GM21619 (cell line): ENCODE measurements around the gene FAM72A.
A peak's percentile ranks its signal among the peaks of the same experiment; 100 is the strongest.
"Not testable (repeated sequence)": the region's sequence is repeated elsewhere in the genome, so short reads cannot be mapped to it uniquely, and the experiment has no call there.

Source experiments
- ATAC-seq: cut with Tn5 transposase; IDR thresholded peaks from one replicate; pipeline ENCODE4 v1.9.1; 2021; ENCODE audit not compliant: unreplicated experiment

FAM72A gene

DNA sequence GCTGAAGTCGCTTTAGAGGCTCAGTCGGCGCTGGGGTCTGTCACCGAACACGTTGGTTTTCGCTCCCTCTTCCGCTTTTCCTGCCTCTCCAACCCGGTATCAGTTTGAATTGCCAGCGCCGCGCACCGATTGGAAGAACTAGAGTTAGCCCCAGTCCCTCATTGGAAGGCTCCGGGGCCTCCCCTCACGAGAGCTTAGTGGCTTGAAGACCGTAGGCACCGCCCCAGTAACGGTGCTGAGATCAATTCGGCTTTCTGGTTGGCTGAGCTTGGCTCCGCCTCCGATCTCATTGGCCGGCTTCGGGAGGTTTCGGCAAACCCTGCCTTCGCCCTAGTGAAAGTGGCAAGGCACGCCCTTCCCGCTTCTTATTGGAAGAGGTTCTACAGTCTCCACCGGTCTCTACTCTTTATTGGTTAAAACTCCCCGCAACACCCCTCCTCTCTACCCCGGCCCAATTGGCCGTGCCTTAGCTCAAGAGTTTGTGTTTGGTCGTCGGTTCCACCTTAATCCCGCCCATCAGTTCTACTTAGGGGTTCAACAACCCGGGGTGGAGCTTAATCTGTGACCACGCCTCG is at the start of gene FAM72A:
TSS of gene FAM72A (minus strand) at position 51 of the 575 bp plus-strand sequence. CDS start 814 bp downstream, outside the sequence.
- peak; percentile 84 for ATAC-seq

DNA sequence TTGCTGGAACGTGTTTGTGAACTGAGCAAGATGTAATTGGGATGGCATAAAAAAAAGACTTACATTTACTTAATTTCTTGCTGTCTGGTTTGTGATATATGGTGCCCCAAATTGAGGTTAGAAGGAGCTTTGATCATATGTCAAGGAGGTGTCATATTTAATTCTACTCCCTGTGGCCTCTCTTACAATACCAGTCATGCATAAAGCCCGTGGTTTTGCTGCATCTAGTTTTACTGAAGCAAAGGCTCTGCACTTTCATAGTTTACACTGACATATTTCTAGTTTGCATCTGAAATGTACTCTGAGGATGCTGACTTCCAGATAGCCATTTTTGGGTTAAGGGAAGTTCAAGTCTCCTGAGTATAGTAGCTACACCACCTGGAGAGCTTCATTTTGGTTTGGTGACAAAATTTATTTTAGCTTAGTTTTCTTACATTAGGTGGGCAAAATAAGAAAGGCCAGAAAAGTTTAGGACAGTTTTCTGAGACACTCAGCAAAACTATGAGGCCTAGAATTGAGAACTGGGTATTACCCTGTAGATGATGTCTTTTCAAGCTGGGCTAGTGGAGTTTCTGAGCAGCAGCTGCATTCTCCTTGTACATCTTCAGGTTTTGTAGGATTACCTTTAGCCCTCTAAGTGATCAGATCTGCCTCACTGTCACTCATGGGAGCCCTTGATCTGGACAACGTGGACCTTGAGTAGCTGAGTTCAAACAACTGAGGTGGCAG is 48.5 kb upstream of the FAM72A start:
- not testable (repeated sequence) for ATAC-seq

DNA sequence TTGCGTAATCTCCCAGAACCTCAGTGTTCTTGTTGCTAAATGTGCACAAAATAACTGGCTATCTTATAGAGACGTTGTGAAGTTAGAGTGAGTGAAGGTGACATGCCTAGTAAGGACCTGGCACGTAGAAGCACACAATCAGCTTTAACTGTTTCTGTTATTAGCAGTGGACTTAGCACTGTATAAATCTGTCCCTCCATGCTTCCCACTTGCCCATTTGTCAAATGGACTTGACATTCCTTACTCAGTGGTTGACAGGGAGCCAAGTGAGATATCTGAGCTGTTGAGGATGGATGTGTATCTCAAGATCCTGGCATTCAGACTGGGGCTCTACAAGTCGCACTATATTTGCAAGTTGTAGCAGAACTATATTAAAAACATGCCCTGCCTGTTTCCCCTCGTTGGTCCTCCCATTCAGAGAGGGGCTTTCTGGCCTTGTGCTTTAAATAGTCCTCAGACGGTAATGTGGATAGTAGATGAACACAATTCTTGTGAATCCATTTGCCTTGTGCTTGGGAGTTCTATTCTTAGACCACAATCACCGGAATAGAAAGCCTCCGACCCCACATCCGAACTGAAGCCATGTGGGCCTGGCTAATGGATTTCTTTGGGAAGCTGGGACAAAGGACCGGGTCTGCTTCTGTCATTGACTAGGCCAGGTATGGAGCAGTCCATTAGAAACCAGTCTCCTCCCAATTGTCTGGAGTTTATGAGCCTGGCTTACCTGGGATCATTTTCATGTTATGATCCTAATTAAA is 43.7 kb upstream of the FAM72A start:
- ATAC-seq = not testable (repeated sequence)

DNA sequence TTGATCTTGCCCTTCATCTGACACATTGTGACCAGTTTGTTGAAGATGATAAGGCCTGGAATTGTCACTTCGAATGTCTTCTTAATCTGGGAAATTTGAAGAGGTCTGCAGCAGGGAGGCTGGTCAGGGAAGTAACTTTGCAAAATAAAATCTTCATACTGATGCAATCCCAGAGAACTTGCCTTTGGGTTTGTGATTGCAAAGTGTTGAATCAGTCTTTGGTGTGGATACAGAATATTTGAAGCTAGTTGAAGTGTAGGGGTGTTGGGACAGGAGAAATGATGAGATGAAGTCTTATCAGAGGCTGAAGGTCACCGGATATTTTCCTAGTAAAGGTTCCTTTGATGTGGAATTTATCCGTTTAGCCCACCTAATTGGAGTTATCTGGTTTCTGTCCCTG is 42.8 kb upstream of the FAM72A start:
- not testable (repeated sequence) for ATAC-seq

DNA sequence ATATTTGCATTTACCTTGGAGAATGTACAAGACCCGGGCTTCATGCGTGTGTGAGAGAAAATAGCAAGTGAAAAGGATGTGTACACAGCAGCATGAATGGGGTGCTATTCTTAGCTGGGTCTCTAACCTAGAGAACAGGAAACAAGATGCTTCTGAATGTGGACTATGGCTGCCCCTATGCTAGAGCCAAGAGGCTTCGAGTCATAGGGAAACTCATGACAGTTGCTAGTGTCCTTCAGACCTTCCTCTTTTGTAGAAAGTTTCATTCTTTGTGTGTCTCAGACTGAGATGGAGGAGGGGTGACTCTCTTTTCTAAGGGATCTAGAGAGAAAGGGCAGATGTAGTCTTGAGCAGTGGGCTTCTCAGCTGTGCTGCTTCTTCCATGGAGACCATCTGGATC is 40.7 kb upstream of the FAM72A start:
- ATAC-seq = peak; percentile 99

DNA sequence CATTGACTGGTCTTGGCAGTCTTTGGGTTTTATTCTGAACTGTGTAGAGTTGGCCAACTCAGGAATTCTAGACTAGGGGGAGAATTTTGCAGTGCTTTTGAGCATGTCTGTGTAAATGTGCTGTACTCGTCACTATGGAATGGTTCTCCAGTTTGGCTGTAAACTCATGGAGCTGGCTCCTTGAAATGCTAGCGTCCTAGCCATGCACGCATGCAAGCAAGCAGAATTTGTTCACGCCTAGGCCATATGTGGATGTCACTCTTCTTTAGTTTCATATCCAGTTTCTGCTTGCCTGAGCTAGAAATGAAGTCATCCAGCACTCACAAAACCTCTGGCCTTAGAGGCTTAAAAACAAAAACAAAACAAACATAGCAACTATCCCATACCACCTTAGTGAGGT is 37.6 kb upstream of the FAM72A start:
- ATAC-seq = not testable (repeated sequence)

DNA sequence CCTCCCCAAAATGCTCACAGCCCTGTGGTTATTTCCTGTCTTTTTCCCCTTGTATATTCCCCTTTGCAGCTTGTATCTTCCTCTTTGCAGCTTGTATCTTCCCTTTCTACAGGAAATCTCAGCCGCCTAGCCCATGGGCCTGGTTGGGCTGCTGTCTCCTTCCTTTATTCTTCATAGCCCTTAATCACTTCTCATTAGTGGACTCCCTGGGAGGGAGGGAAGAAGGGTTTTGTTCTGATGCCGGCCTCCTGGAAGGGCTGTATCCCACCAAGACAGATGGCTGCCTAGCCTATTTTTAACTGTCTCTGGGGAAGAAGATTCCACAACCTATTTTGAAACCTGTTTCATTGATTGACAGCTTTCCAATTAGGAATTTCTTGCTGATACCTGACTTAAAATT is 32.6 kb upstream of the FAM72A start:
- not testable (repeated sequence) for ATAC-seq

DNA sequence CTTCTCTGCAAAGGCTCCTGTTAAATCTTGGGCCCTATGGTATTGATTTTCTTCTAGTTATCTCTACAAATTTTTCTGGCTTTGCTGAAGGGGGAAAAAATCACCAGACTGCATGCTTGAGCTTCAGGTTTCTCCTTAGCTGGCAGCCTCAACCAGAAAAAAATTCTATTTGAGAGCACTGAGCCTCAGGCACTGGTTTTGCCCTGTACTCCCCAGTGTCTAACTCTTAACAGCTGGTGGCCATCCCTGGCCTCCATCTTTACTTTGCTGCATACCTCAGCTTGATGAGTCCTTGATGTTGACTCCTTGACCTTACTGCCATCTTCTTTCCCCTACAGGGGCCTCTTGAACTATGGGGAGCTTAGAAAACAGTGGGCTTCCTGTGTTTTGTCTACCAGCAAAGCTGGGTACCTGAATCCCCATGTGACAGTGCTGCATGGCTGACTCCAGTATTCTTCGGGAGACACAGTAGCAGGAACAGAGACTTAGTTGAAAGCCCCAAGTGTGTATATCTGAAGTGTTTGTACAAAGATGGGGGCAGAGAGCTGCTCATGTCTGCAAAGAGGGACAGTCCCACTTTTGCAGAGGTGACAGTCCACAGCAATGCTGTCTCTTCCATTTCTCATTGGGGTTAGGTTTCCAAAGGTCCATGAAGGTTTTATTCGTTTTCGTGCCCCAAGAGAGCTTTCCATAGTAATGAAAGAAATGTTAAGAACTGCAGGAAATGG is 31.7 kb upstream of the FAM72A start:
- ATAC-seq = not testable (repeated sequence)

DNA sequence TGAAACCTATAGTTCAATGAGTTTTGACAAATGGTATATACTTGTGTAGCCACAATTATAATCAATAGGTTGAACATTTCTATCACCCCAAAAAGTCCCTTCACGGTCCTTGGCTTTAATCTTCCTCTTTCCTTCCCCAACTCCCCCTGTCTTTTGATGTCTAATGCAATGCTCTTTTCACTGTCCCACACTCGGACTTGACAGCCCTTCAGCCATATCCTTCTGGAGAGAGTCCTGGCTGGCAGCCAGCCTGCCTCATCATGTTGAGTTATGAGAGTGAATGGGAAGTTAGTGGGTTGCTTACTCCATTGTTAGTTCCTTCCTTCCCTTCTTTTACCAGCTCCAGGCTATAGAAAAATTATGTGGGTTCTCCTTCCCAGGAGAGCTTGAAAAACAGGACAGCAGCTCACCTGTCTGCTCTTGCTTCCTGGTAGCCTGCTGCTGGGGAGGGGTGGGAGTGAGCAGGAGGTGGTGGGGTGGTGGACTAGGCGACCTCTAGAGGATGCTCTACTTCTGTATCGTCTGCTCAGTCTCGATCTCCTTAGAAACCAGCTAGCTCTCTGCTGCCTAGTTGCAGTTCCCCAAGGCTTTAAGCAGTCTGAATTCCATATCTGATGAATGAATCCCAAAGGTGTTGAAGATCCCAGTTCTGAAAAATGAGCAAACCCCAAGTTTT is 30.5 kb upstream of the FAM72A start:
- not testable (repeated sequence) for ATAC-seq

DNA sequence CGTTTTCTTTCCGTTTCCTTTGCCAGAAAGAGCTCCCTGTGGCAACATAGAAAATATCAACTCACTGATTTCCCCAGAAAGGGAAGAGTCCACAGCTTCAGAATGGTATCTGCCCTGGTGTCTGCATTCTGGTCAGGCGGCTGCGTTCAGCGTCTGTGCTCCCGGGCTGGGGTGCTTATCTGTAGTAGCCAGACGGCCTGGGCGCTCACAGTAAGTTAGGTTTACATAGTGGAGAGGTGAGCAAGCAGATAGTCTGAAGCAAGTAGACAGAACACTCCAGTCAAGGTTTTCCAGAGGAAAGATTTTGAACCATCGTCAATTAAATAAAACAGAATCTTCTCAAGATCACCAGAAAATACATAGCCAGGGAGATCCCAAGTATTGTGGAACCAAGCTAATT is 29.4 kb upstream of the FAM72A start:
- not testable (repeated sequence) for ATAC-seq

DNA sequence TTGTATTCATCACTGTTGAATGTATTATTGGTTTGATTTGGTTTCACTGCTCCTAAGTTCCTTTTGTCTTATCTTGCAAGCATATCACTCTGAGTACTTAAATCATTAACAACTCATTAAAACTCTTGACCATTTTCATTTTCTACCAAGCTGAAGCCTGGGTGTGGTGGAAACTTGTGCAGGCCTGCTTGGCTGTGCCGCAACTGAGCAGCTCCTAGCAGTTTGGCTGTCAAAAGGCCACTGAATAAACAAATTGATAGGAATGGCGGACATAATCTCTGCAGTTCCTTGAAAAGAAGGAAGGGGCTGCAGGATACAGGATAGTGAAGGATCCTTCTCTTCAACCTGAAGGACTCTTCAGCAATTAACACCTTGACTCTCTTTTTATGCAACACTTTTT is 26.6 kb upstream of the FAM72A start:
- not testable (repeated sequence) for ATAC-seq

DNA sequence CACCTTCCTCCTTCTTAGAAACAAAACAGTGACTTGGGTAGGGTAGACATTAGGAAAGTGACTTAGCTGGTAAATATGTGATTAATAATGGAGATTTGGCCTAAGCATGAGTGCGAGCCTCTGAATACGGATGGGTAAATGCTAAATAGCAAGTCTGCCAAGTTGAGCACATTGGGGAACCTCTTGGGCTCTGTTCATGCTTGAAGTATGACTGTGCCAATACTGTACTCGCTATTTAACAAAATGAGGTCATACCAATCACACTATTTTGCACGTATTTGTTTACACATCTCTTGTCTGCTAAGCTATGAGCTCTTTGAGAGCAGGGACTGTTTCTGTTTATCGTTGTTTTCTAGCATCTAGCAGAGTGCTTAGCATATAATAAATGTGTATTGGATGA is 24.2 kb upstream of the FAM72A start:
- ATAC-seq = not testable (repeated sequence)

DNA sequence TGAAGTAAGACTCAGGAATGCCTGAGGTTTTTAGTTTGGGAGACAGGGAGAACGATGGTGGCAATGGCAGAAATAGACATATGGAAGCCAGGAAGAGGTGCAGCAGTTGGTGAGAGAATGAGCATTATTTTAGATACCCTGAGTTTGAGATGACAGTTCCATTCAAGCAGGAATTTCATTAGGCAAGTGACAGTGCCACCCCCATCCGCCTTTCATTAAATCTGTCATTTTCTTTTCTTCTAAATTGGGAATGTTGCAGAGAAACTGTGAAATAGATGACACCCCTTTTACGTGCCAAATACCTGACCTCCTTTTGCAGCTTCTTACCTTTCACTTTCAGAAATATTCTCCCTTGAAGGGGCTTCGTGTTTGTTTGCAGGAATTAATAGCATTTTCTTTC is 22.7 kb upstream of the FAM72A start:
- ATAC-seq = not testable (repeated sequence)

DNA sequence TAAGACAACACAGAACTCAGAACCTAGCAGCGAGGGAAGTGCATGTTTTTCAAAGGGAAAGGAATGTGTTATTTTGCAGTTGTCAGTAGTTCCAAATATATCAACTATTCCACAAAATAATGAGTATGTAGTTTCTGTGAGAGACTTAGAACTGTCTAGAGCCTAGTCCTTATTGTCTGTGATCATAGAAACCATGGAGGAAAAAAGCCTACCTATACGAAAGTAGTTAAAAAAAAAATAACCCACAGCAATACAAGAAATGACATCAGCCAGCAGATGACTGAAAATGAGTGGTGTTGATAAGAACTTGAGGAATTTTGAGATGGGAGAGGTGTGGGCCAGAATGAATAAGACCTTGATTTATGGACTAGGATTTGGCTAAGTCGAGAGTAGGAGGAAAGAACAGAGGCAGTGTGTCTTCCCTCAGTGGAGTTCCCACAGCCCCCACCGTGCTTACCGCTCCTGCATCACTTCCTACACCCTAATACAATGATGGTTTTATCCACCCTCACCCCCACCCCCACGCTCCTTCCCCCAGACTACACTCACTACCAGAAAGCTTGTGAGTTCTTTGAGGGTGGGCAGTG is 21.6 kb upstream of the FAM72A start:
- not testable (repeated sequence) for ATAC-seq

DNA sequence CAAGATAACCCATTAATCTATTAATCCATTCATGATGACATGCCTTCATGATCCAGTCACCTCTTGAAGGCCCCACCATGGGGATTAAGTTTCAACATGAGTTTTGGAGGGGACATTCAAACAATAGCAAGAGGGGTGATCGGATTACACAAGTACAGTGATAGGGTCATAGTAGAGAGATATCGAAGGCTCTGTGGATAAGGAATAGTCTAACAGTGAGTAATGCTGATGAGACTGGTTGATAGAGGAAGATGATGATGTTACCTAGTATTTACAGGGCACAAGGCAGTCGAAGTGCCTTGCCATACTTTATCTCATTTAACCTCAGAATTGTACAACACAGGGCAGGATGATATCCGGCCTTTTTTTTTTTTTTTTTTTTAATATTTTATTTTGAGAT is 18.9 kb upstream of the FAM72A start:
- ATAC-seq = not testable (repeated sequence)

DNA sequence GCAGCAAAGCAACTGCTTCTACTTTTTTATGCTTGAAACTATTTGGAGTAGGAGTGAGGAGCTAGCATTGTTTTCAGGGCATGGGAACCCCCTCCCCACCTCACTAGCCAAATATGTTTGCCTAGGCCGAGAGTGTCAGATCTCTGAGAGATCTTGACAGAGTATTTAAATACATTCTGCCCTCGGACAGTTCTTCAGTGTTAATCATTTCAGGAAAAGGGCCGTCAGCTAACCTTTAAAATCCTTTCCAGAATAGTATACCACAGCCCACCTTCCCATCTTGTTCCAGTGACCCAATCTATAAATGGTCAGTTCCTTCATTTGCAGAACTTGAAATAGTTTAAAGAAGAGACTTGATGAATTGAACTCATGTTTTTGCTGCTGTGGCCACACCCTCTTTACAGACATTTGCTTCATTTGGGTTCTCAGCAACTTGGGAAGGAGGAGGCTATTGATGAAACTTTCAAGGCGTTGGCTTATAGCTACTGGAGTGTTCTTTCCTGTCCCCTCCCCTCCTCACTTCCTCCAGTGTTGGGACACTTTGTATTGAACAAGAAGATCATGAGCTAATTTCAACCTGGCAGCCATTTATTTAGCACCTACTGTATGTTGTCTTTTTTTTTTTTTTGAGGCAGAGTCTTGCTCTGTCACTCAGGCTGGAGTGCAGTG is 17.8 kb upstream of the FAM72A start:
- ATAC-seq = not testable (repeated sequence)

DNA sequence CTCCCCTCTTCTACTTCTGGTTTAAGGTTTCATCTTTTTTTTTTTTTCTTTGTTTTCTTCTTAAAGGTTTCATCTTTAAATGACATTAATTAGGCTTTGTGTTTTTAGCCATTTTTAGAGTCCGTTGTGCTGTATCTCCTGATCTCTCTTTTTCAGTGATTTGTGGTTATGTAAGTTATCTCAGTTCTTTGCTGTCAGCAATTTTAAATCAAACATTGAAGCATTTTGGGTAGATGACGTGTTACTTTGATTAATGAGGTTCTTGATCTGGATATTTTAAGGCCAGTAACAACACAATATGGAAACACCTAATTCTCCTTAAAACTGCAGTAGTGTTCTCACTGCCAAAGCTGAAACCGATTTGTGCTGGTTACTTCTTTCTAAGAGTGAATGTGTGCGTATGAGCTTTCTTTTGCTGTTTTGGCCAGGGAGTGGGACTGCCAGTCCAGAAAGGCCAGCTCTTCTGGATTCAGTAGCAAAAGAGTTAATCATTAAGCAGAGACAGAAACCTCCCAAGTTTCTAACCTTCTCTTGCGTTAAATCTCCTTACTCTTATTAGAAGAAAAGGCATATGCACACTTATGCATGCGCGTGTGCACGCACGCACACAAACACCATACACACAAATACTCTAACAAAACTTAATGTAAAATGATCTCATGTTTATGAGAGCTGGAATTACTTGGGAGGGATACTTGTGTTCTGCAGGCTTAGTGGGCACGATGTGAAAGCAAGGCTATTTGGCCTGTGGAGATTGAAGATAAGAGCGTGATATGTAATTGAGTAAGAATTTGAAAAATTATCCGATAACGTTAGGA is 17.1 kb upstream of the FAM72A start:
- not testable (repeated sequence) for ATAC-seq

DNA sequence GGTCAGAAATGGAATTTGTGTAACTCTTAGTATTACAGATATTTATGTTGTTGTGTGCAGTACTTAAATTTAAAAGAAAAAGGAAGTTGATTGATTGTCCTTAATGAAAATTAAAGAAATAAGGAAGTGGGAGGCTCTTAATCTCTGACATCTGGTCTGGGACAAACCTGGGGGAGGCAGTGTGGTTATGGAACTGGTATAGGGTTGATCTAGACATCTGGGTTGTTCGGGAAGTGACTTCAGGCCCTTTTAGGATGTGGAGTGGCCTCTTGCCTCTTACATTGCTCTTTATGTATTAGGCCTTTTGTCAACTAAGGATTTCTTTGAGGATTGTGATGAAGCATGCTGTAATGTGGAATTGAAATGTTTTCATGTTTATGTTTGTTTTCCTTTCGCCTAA is 16.1 kb upstream of the FAM72A start:
- not testable (repeated sequence) for ATAC-seq

DNA sequence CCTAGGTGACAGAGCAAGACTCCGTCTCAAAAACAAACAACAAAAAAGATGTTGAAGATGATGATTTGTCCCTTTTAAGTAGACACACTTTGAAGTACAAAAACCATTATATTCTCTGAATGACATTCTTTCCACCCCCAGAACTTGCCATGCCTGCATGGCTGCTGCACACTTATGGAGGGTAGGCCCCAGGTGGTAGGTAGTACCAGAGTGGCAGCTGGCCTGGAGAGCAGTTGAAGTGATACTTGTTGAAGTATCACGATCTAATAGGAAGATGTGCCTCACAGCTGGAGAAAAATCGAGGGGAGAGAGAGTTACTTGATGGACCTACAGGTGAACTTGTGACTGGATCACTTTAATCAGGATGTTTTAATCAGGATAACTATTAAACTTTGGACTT is 15.6 kb upstream of the FAM72A start:
- ATAC-seq = not testable (repeated sequence)
